Fibroblast of lung (primary cell): ENCODE data around the gene C12orf50. TPM values are rescaled to one million over a fixed set of nuclear protein-coding genes. Genes with fewer than 3 reads are reported as not detected.

Experiments used
- DNase-seq, 2 donors: peaks; one replicate each; pipeline versions ENCODE4 v3.0.0 to v3.0.0-alpha.2; 2010; ENCODE audit warnings: low read depth in 2 of 2
- H2AFZ ChIP-seq: 2 replicates; pipeline ENCODE4 v1.5.1; 2012; ENCODE audit warnings: low read length, control low read depth, inconsistent platforms
- H3K27ac ChIP-seq: 2 replicates; pipeline ENCODE4 v1.5.1; 2011; ENCODE audit warnings: low read length, control low read depth; ENCODE audit not compliant: insufficient read depth
- H3K27me3 ChIP-seq: 2 replicates; pipeline ENCODE4 v1.5.1; 2011; ENCODE audit warnings: mild to moderate bottlenecking, low read length; ENCODE audit not compliant: control insufficient read depth, insufficient read depth
- H3K36me3 ChIP-seq: 2 replicates; pipeline ENCODE4 v1.5.1; 2011; ENCODE audit warnings: low read length; ENCODE audit not compliant: control insufficient read depth, insufficient read depth
- H3K4me1 ChIP-seq: 2 replicates; pipeline ENCODE4 v1.5.1; 2011; ENCODE audit warnings: low read length; ENCODE audit not compliant: control insufficient read depth, insufficient read depth; ENCODE audit errors: extremely low read depth
- H3K4me2 ChIP-seq: 2 replicates; pipeline ENCODE4 v1.5.1; 2011; ENCODE audit warnings: low read length, control low read depth; ENCODE audit not compliant: insufficient read depth; ENCODE audit errors: extremely low read depth
- H3K4me3 ChIP-seq, 4 experiments: fragments of 200-600 bp in 1 of 4; sonication (generic) in 1 of 4; replicated peaks in 1 of 4; 2 replicates each; pipeline ENCODE4 v1.5.1; 2011 to 2016; ENCODE audit warnings: low read length in 4 of 4, low read depth in 3 of 4, mild to moderate bottlenecking in 3 of 4, control low read depth in 2 of 4, inconsistent platforms in 1 of 4, mixed read lengths in 1 of 4; ENCODE audit not compliant: insufficient read depth in 1 of 4; ENCODE audit errors: control extremely low read depth in 1 of 4
- H3K79me2 ChIP-seq: 2 replicates; pipeline ENCODE4 v1.5.1; 2012; ENCODE audit warnings: mild to moderate bottlenecking, low read length, inconsistent platforms; ENCODE audit not compliant: control insufficient read depth, insufficient read depth
- H3K9ac ChIP-seq: 2 replicates; pipeline ENCODE4 v1.5.1; 2011; ENCODE audit warnings: mild to moderate bottlenecking, low read length, control low read depth; ENCODE audit not compliant: insufficient read depth
- H3K9me3 ChIP-seq: 2 replicates; pipeline ENCODE4 v1.5.1; 2012; ENCODE audit warnings: low read depth, low read length; ENCODE audit not compliant: control insufficient read depth, insufficient read depth
- H4K20me1 ChIP-seq: 2 replicates; pipeline ENCODE4 v1.5.1; 2011; ENCODE audit warnings: low read length; ENCODE audit not compliant: control insufficient read depth, insufficient read depth; ENCODE audit errors: extremely low read depth
- CTCF ChIP-seq, 2 donors: IDR thresholded peaks in 1 of 2; conservative IDR thresholded peaks in 1 of 2; 1 replicate in 1 of 2; 2 replicates in 1 of 2; pipeline ENCODE4 v1.5.1; 2011 to 2012; ENCODE audit warnings: low read length in 2 of 2, control low read depth in 1 of 2, inconsistent platforms in 1 of 2, low read depth in 1 of 2, mild to moderate bottlenecking in 1 of 2
- EZH2 ChIP-seq: IDR thresholded peaks from 2 replicates; pipeline ENCODE4 v1.5.1; 2012; ENCODE audit warnings: low read length, control low read depth, mild to moderate bottlenecking; ENCODE audit errors: missing control alignments
- polyA plus RNA-seq, 2 donors: library from polyadenylated mRNA; depleted of rRNA in 1 of 2; stranded (reverse) in 1 of 2; unstranded in 1 of 2; fragments of >200 nt; gene quantifications; 2 replicates each; pipeline ENCODE4 v1.2.1, GENCODE V29; 2011 to 2012; ENCODE audit warnings: missing spikeins in 1 of 2
- total RNA-seq: library from RNA; depleted of rRNA; stranded (reverse); fragments of >200 nt; gene quantifications from 2 replicates; pipeline ENCODE4 v1.2.1, GENCODE V29; 2014

C12orf50 gene
- total and polyA plus RNA-seq, 2 donors (not counting 1 experiment from before 2014, with no cell fraction given): not detected

GRCh38 chr12:87982208-87982607 is 47.0 kb downstream of the C12orf50 start:
- H3K36me3 ChIP-seq: no peaks in the 10 kb centered on the region
- H3K27me3 ChIP-seq: no peaks in the 10 kb centered on the region
- DNase-seq: peak; percentile 50 to 70
- H2AFZ ChIP-seq: no peak overlapping the region
- TF ChIP-seq CTCF (conservative IDR thresholded peaks at IDR 0.05 in 1 of 2, IDR thresholded peaks at IDR 0.05 in 1 of 2; ENCODE audit: low read depth in 1 of 2, low read length in 2 of 2): no peak
- TF ChIP-seq EZH2: no peak
- no peaks in the 10 kb centered on the region for H3K79me2 ChIP-seq
- no peaks in the 10 kb centered on the region for H3K9me3 ChIP-seq
- H3K9ac ChIP-seq: no peak overlapping the region
- H3K4me2 ChIP-seq: peak overlapping the region; percentile 9
- H4K20me1 ChIP-seq: no peaks in the 10 kb centered on the region
- no peak overlapping the region for H3K4me3 ChIP-seq
- no peak overlapping the region for H3K27ac ChIP-seq
- no peaks in the 10 kb centered on the region for H3K4me1 ChIP-seq

DNA sequence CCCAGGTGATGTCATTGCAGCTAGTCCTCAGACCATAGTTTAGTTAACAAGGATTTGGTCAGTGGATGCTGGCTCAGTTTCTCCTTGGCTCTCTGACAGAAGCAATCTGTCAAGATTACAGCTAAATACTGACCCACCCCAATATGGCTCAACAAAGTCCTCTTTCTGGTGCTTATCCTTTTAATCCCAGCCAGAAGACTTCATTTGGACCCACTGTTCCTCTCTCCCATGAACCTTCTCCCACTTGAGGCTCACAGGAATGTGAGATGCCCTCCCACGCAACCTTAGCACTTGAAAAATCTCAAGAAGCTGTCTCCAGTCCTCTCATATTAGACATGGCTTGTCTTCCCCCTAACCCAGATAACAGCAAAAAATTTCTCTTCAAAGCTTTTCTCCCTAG is 47.7 kb downstream of the C12orf50 start:
- H3K9me3 ChIP-seq: no peaks in the 10 kb centered on the region
- no peak overlapping the region for H3K4me2 ChIP-seq
- H3K79me2 ChIP-seq: no peaks in the 10 kb centered on the region
- H3K4me1 ChIP-seq: no peaks in the 10 kb centered on the region
- no peak overlapping the region for H3K27ac ChIP-seq
- H3K4me3 ChIP-seq: no peak overlapping the region
- DNase-seq: peak in 1 of 2 donors; percentile 85
- no peaks in the 10 kb centered on the region for H3K27me3 ChIP-seq
- no peaks in the 10 kb centered on the region for H4K20me1 ChIP-seq
- no peaks in the 10 kb centered on the region for H3K36me3 ChIP-seq
- H3K9ac ChIP-seq: no peak overlapping the region
- no peak for TF ChIP-seq CTCF (conservative IDR thresholded peaks at IDR 0.05 in 1 of 2, IDR thresholded peaks at IDR 0.05 in 1 of 2; ENCODE audit: low read depth in 1 of 2, low read length in 2 of 2)
- no peak overlapping the region for H2AFZ ChIP-seq

DNA sequence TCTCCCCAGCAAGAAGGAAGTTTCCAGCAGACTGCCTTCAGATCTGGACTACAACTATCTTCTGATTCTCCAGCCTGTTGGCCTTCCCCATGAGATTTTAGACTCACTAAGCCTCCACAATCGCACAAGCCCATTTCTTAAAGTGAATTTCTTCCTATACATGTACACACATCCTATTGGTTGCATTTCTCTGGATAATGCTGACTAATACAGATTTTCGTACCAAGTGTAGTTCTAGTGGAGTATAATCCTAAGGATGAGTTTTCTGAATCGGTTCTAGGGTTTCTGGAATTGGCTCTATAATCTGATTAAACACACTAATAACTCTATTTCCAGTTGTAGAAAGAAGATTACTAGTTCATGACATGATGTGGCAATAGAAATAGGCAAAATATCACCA is 53.3 kb downstream of the C12orf50 start:
- Histone ChIP-seq H3K27me3 (no peaks in the 10 kb centered on the region), H2AFZ (no peak overlapping the region), H3K27ac (no peak overlapping the region), H3K4me3 (no peak overlapping the region), H3K4me1 (no peaks in the 10 kb centered on the region), H4K20me1 (no peaks in the 10 kb centered on the region), H3K4me2 (no peak overlapping the region), H3K9me3 (no peaks in the 10 kb centered on the region), H3K36me3 (no peaks in the 10 kb centered on the region), H3K9ac (no peak overlapping the region), H3K79me2 (no peaks in the 10 kb centered on the region)
- no peak for DNase-seq
- no peak for TF ChIP-seq CTCF (conservative IDR thresholded peaks at IDR 0.05 in 1 of 2, IDR thresholded peaks at IDR 0.05 in 1 of 2; ENCODE audit: low read depth in 1 of 2, low read length in 2 of 2)
- TF ChIP-seq EZH2: no peak
